DMS153 treated with DMSO at 0.1 percent for 48 hours (cell line): Measurements from ENCODE around the gene COBLL1.
A peak's percentile ranks its signal among the peaks of the same experiment; 100 is the strongest.
"Not testable (repeated sequence)": the region's sequence is repeated elsewhere in the genome, so short reads cannot be mapped to it uniquely, and the experiment has no call there.

Experiments used
- DNase-seq: peaks from one replicate; lab custom pipeline; 2025; ENCODE audit not compliant: unreplicated experiment; lab: John Stamatoyannopoulos, UW

COBLL1 gene

GRCh38 chr2:164859906-164860693, 18.5 kb upstream of the COBLL1 start:
- not testable (repeated sequence) for DNase-seq

- DNase-seq, result no peak
Observed at GRCh38 chr2:164859251-164859818, 17.7 kb upstream of the COBLL1 start.

DNA sequence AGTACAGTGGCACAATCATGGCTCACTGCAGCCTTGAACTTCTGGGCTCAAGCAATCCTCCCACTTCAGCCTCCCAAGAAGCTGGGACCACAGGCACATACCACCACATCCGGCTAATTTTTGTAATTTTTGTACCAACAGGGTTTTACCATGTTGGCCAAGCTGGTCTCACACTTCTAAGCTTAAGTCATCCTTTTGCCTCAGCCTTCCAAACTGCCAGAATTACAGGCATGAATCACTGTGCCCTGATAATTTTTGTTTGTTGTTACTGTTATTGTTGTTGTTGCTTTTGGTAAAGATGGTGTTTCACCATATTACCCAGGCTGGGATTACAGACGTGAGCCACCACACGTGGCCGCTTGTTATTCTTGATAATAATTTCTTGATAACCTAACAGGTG, 10.5 kb upstream of the COBLL1 start:
- no peak for DNase-seq

GRCh38 chr2:164850235-164850634, 8.6 kb upstream of the COBLL1 start:
- DNase-seq, result no peak

DNA sequence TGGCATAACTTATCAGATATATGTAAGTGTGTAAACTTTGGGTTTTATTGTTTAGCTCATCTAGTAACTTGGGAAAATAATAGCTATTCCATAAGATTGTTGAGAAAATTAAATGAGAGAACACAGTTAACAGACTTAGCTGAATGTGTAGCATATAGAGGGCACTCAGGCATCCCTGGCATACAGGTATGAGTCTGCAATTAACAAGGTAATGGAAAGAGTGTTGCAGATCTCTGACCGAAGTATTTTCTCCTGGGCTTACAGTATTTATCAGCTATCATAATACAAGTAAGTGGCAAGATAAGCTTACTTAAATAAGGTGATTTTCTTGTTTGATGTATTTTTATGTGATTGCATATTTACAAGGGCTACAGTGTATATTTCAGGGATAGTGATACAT, 7.9 kb upstream of the COBLL1 start:
- no peak for DNase-seq

- DNase-seq, result no peak
Observed at GRCh38 chr2:164847981-164848741, 6.5 kb upstream of the COBLL1 start.

DNA sequence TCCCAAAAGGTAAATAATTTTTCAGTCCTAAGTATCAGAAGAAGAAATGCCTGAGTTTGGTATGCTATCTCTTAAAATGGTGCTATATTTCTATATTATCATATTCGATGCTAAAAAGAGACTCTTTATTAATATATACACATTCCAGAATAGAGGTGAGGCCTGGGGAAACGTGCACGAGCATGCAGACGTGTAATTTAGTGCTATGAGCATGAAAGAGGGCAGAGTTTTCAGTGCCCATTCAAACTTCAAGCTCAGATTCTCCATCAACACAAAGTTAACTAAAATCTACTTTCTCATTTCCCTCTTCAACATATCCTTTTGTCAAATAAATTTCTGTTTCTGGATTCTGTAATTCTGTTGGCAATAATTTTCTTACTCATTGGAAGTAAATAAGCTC, 5.7 kb upstream of the COBLL1 start:
- DNase-seq, result no peak

GRCh38 chr2:164846276-164846675, 4.7 kb upstream of the COBLL1 start:
- no peak for DNase-seq

GRCh38 chr2:164843346-164843911, 1.8 kb upstream of the COBLL1 start:
- no peak for DNase-seq

GRCh38 chr2:164842624-164842966, 972 bp upstream of the COBLL1 start:
- no peak for DNase-seq

DNA sequence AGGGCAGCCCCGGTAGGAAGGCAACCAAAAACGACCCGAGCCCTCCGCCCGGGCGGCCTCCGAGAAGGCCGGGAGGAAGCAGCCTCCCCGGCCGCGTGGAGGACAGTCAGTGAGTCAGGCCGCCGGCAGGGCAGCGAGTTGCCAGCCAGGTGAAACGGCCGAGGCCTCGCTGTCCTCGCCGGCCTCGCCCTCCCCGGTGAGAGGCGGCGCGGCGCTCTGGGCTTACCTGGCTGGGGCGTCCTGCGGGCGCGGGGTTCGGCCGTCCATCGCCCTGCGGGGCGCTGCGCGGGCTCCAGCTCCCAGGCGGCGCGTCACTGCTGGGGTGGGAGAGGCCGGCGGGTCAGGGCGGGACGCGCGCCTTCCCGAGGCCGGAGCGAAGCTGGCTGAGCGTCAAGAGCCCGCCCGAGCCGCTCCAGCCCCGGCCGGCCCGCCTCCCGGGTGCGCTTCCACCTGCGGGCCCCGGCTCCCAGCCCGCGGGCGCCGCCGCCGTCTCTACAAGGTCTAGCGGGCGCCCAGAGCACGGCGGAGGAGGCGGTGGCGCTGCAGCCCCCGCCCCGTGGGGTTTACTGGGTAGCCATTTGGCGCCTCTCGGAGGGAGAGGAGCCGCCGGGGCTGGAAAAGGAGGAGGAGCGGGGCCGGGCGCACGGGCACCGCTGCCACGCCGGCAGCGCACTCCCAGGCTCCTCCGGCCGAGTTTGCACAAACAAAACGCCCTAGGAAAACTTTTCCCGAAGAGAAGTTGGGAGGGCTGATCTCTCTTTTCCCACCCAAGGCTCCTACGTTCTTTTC, 499 bp downstream of the COBLL1 start:
- DNase-seq, result peak; percentile 74

- no peak for DNase-seq
Observed at GRCh38 chr2:164840458-164840929, 1.1 kb downstream of the COBLL1 start.

DNA sequence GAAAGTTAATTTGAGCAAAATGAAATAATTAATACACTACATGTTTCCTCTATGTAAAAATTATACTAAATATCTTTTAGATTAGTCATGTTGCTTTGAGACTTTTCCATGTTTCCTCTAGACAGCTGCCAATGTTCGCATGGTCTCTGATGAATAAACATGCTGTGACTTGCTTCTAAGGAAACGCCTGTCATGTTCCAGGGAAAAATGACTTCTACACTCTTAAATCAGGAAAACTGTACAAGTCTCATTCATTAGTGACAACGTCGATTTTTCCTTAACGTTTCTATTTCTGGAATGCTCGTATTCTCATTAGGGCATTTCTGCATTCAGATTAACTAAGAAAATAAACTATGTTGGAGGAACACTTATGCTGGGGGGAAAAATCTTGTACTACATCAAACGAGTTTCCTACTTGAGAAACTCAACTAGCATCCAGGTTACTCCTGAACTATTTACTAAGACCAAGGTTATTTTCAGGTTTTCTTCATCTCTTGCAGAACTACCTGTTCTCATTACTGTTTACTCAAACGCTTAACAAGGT, 1.6 kb downstream of the COBLL1 start:
- DNase-seq, result no peak

DNA sequence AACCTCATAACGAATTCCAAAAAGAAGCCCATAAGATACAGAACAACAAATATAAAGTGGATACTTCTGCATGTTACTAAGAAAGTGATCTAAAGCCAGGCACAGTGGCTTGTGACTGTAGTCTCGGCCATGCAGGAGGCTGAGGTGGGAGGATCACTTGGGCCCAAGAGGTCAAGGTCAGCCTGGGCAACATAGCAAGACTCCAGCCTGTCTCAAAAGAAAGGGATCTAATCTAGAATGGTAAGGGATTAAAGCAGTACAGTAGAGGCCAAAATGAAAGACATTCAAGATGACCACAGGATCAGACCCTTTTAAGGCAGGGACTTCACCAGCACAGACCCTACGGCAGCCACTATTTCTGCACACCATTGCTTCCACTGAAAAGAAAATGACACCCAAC, 3.8 kb downstream of the COBLL1 start:
- no peak for DNase-seq

DNA sequence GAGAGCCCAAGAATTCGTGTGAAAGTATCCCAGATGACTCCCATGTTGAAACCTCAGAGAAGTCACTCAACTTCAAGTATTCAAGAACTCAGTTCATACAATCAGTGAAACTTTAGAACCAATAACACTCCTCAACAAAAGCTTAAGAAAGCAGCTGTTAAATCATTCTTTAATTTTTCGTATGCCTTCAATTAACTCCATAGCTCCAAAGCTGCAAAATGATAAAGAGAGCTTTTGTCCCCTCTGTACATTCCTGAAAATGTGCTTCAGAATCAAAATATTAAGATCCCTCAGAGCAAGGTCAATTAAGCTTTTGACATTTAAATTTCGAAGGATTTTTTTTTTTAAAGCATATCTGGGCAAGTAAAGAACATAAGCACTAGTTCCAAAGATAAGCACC, 4.7 kb downstream of the COBLL1 start:
- DNase-seq, result no peak

DNA sequence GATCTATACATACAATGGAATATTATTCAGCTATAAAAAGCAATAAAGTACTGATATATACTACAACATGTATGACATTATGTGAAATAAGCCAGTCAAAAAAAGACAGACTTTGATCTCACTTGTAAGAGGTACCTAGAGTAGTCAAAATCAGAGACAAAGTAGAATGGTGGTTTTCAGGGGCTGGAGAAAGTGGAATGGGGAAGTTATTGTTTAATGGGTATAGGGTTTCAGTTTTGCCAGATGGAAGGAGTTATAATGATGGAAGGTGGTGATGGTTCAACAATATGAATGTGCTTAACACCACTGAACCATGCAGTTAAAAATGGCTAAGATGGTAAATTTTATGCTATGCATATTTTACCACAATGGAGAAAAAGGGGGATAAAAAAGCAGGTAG, 6.3 kb downstream of the COBLL1 start:
- no peak for DNase-seq

DNA sequence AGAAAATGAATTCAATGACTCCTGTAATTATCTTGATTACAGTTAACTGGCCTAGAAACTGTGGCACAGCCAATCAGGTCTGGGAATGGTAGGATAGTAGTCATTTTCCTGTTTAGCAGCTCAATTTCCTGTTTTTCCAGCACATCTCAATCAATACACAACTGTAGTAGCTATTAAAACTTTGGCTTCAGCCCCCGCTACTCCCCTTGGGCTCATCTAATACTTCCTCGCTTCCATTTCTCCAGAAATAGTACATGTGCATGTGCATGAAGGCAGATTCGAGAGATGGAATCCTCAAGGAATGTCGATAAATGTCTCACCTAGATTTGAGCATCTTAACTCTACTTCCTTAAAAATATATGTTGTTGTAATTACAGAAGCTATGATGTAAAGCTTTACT, 9.7 kb downstream of the COBLL1 start:
- no peak for DNase-seq

GRCh38 chr2:164831180-164831579, 10.4 kb downstream of the COBLL1 start:
- DNase-seq, result no peak

DNA sequence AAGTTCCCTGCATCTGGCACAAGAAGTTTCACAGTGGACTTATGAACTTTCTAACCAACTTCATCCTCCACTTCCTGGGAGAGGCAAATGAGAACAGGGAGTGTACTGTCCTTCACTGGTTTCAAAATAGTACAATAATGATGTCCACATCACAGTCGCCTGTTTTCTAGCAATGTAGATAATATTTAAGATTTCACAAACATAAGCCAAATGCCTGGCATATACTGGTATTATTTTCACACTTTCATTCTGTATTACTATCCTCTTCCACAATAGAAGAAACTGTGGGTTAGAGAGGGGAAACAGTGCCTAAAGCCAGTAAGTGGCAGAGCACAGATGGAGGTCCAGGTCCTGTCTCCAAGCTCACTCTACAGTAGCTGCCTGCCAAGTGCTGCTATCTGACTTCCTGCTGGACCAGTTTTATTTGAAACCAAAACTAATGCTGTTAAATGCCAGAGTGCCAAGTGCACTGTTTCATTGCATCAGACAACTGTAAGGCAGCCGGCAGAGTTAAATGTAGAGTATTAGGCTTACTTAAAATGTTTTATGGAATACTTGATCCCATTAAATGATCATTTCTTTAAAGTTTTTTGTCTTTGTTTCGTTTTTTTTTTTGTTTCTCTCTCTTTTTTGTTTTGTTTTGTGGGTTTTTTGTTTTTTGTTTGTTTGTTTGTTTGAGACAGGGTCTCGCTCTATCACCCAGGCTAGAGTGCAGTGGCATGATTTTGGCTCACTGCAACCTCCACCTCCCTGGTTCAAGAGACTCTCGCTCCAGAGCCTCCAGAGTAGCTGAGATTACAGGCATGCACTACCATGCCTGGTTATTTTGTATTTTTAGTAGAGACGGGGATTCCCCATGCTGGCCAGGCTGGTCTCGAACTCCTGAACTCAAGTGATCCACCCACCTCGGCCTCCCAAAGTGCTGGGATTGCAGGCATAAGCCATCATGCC, 15.1 kb downstream of the COBLL1 start:
- peak; percentile 50 for DNase-seq

GRCh38 chr2:164824872-164825271, 16.8 kb downstream of the COBLL1 start:
- DNase-seq, result no peak
